Prostate gland (tissue), 2 donors: ENCODE results near the gene SLC9C2. TPM values are rescaled to one million over a fixed set of nuclear protein-coding genes. Genes with fewer than 3 reads are reported as not detected.
"Not testable (repeated sequence)": the region's sequence is repeated elsewhere in the genome, so short reads cannot be mapped to it uniquely, and the experiment has no call there.

Experiments
- DNase-seq: peaks from one replicate; pipeline ENCODE4 v3.0.0-alpha.2; 2019; ENCODE audit warnings: low spot score
- H3K27ac ChIP-seq, 2 donors: fragments of 200-600 bp; sonication (generic); 2 replicates each; pipeline ENCODE4 v1.5.1; 2017 to 2019
- H3K27me3 ChIP-seq: fragments of 200-600 bp; sonication (generic); replicated peaks from 2 replicates; pipeline ENCODE4 v1.5.1; 2019; ENCODE audit not compliant: insufficient read depth
- H3K36me3 ChIP-seq, 2 donors: fragments of 200-600 bp; sonication (generic); 1 replicate in 1 of 2; 2 replicates in 1 of 2; pipeline versions ENCODE4 v1.5.1 to v1.8.1; 2017 to 2019
- H3K4me1 ChIP-seq: fragments of 200-600 bp; sonication (generic); replicated peaks from 2 replicates; pipeline ENCODE4 v1.5.1; 2019
- H3K4me3 ChIP-seq, 2 donors: fragments of 200-600 bp; sonication (generic); 2 replicates each; pipeline ENCODE4 v1.5.1; 2017 to 2019
- H3K9me3 ChIP-seq: fragments of 200-600 bp; sonication (generic); 2 replicates; pipeline ENCODE4 v1.5.1; 2017
- POLR2A ChIP-seq: fragments of 450-650 bp; IDR thresholded peaks from one replicate; pipeline ENCODE4 v1.6.1; 2016; ENCODE audit warnings: antibody characterized with exemption, mild to moderate bottlenecking
- POLR2AphosphoS5 ChIP-seq: sonication (generic); formaldehyde crosslinking; IDR thresholded peaks from one replicate; pipeline ENCODE4 v1.6.1; 2017; ENCODE audit warnings: antibody characterized with exemption
- WGBS: methylation state at CpG from one replicate; pipeline ENCODE4 v1.1.5; 2018; 5-methylcytosine and 5-hydroxymethylcytosine counted together
- intact Hi-C: fragments of 100-400 bp; cut with DNase I; formaldehyde crosslinking; loops from one replicate; pipeline ENCODE4 v1.14.2; 2022
- total RNA-seq, 2 donors: library from RNA; depleted of rRNA; stranded (reverse); fragments of >200 nt; gene quantifications; one replicate each; pipeline ENCODE4 v1.1.0, GENCODE V29; 2016
- TF ChIP-seq, protein P1 (sequence below), 4 experiments: fragments of 200-600 bp in 2 of 4; fragments of 450-650 bp in 2 of 4; sonication (generic) in 2 of 4; IDR thresholded peaks; 1 replicate in 3 of 4; 2 replicates in 1 of 4; pipeline ENCODE4 v1.5.1; 2016 to 2019; ENCODE audit warnings: antibody characterized with exemption in 4 of 4, mild to moderate bottlenecking in 2 of 4, moderate library complexity in 2 of 4

SLC9C2 gene
- total RNA-seq, 2 donors from 2014 or later: 40.6 TPM; not detected in 1

DNA sequence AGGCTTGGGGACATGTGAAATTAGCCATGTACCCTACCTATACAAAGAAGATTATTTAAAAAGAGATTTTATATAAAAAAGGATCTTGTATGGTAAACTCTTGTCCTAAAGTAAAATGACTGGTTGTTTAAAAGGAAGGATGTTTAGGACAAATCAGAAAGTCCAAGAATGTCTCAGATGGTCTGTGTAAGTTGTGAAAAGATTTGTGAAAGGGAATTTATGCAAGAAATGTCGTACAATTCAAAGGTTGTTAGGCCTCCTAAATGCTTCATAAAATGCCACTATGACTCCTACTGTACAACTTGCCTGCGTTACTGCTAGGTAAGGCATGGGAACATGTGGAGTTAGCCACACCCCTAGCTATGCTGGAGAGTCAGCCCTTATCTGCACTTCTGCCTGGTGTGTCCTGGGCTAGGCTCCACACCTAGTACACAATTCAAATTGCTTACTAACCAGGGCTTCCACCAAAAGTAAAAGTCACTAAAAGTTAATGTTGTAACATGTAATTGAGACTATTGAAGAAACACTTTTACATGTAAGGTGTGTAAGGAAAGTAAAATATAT, 106.0 kb downstream of the SLC9C2 start:
- Histone ChIP-seq H3K4me3 (no peak overlapping the region), H3K27me3 (no peaks in the 10 kb centered on the region), H3K9me3 (no peaks in the 10 kb centered on the region), H3K27ac (no peak overlapping the region), H3K36me3 (no peaks in the 10 kb centered on the region), H3K4me1 (no peaks in the 10 kb centered on the region)
- 97% methylated on average over 2 of the region's 2 CpGs for WGBS
- intact Hi-C loops: no loop called here
- no peak for TF ChIP-seq POLR2A
- DNase-seq: no peak

DNA sequence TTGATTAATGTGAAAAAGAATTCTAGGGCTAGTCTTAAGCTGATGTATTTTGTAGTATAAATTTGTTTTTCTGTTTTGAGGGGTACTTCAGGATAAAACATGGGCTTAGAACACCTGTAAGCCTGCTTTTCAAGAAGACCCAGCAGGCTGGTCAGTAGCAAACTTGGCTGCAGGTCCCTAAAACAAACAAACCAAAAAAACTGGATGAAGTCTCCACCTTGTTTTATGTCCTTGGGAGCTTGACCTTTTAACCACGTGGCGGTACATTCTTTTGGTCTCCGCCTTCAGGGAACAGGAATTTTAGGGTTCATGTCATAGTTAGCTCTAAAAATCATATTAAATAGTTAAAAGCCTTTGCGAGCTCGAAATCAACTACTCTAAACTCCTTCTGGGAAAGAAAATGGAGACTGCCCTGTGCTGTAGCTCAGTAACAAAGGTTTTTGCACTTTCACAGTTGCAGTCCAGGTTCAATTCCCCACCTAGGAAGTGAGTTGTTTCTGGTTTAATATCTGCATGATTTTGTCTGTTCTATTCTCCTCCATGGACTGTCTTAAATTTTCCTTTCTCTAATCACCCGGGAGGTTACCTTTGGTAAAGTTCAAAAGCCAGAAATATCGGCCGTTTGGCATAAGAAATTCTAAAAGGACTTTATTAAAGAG, 107.1 kb downstream of the SLC9C2 start:
- Histone ChIP-seq H3K36me3 (no peaks in the 10 kb centered on the region), H3K4me3 (no peak overlapping the region), H3K27me3 (no peaks in the 10 kb centered on the region), H3K4me1 (no peaks in the 10 kb centered on the region), H3K9me3 (no peaks in the 10 kb centered on the region), H3K27ac (no peak overlapping the region)
- 87% methylated on average over 8 of the region's 8 CpGs for WGBS
- DNase-seq: no peak
- intact Hi-C loops: no loop called here
- TF ChIP-seq POLR2AphosphoS5 (no peak), POLR2A (no peak)
- TF ChIP-seq, protein P1, sequence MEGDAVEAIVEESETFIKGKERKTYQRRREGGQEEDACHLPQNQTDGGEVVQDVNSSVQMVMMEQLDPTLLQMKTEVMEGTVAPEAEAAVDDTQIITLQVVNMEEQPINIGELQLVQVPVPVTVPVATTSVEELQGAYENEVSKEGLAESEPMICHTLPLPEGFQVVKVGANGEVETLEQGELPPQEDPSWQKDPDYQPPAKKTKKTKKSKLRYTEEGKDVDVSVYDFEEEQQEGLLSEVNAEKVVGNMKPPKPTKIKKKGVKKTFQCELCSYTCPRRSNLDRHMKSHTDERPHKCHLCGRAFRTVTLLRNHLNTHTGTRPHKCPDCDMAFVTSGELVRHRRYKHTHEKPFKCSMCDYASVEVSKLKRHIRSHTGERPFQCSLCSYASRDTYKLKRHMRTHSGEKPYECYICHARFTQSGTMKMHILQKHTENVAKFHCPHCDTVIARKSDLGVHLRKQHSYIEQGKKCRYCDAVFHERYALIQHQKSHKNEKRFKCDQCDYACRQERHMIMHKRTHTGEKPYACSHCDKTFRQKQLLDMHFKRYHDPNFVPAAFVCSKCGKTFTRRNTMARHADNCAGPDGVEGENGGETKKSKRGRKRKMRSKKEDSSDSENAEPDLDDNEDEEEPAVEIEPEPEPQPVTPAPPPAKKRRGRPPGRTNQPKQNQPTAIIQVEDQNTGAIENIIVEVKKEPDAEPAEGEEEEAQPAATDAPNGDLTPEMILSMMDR (IDR thresholded peaks at IDR 0.05): no peak

DNA sequence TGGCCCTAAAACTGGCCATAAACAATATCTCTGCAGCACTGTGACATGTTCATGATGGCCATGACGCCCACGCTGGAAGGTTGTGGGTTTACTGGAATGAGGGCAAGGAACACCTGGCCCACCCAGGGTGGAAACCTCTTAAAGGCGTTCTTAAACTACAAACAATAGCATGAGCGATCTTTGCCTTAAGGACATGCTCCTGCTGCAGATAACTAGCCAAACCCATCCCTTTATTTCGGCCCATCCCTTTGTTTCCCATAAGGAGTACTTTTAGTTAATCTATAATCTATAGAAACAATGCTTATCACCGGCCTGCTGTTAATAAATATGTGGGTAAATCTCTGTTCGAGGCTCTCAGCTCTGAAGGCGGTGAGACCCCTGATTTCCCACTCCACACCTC, 109.7 kb downstream of the SLC9C2 start:
- H3K27ac ChIP-seq, H3K9me3 ChIP-seq, H3K27me3 ChIP-seq, H3K4me1 ChIP-seq, H3K4me3 ChIP-seq, intact Hi-C loops, DNase-seq, H3K36me3 ChIP-seq: not testable (repeated sequence)
- WGBS: 90% methylated on average over 8 of the region's 8 CpGs

DNA sequence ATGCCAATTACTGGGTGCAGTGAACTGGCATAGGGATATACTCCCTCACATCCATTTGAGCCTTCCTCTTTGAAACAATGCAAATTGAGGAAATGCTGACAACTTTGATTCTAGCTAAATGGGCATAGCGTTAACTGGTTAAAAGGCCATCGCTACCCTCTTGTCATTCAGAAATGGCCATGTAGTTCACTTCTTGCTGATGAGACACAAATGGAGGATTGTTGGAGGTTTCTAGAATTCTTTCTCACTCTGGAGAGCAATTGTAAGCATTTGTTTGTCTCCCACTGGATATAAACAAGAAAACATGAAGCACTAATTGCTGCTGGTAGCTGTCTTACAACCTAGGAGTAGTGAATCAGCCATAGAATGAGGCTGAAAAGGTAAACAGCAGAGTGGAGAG, 111.4 kb downstream of the SLC9C2 start:
- intact Hi-C loops: no loop called here
- 95% methylated on average over 2 of the region's 2 CpGs for WGBS
- H3K36me3 ChIP-seq: no peaks in the 10 kb centered on the region
- DNase-seq: no peak
- TF ChIP-seq POLR2A (no peak), POLR2AphosphoS5 (no peak)
- TF ChIP-seq, protein P1 (IDR thresholded peaks at IDR 0.05): no peak
- no peaks in the 10 kb centered on the region for H3K9me3 ChIP-seq
- H3K27me3 ChIP-seq: no peaks in the 10 kb centered on the region
- no peaks in the 10 kb centered on the region for H3K4me1 ChIP-seq
- H3K4me3 ChIP-seq: no peak overlapping the region
- no peak overlapping the region for H3K27ac ChIP-seq

DNA sequence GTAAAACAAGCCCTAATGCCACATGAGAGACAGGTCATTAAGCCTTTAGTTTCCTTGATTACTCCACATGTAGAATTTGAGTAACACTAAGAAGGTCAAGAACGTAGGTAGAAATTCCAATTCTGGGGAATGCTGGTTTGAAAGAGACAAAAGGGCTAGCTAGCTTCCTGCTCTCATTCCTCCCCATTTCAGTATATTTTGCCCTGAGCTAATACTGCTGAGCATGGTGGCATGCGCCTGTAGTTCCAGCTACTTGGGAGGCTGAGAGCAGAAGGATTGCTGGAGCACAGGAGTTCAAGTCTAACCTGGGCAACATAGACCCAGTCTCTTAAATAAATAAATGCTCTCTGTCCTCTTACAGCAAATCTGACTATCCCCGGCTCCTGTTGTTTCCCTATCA, 112.9 kb downstream of the SLC9C2 start:
- Histone ChIP-seq H3K27ac (no peak overlapping the region), H3K4me3 (no peak overlapping the region), H3K9me3 (no peaks in the 10 kb centered on the region), H3K27me3 (no peaks in the 10 kb centered on the region), H3K36me3 (peaks cover 9% of the 10 kb centered on the region in 2 donors), H3K4me1 (no peaks in the 10 kb centered on the region)
- no peak for TF ChIP-seq POLR2AphosphoS5
- TF ChIP-seq, protein P1 (IDR thresholded peaks at IDR 0.05): no peak
- no peak for TF ChIP-seq POLR2A
- no peak for DNase-seq
- WGBS: 95% methylated on average over 3 of the region's 3 CpGs
- intact Hi-C loops: no loop called here

DNA sequence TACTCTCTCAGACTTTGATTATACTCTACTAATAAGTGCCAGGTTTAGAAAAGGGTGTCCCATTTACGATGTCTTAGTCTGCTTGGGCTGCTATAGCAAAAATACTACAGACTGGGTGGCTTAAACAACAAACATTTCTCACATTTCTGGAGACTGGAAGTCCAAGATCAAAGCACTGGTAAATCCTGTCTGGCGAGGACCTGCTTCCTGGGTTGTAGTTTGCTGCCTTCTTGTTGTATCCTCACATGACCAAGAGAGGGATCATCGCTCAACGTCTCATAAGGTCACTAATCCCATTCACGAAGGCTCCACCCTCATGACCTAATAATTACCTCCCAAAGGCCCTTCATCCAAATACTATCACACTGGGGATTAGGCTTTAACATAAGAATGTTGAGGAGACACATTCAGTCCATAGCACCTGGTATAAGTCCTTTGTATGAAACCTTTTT, 113.7 kb downstream of the SLC9C2 start:
- H3K9me3 ChIP-seq: no peaks in the 10 kb centered on the region
- TF ChIP-seq POLR2AphosphoS5 (no peak), POLR2A (no peak)
- TF ChIP-seq, protein P1 (IDR thresholded peaks at IDR 0.05): no peak
- H3K4me1 ChIP-seq: no peaks in the 10 kb centered on the region
- no peak overlapping the region for H3K27ac ChIP-seq
- H3K4me3 ChIP-seq: no peak overlapping the region
- intact Hi-C loops: no loop called here
- peaks cover 9% of the 10 kb centered on the region in 2 donors for H3K36me3 ChIP-seq
- no peak for DNase-seq
- no peaks in the 10 kb centered on the region for H3K27me3 ChIP-seq
- 84% methylated on average over 5 of the region's 5 CpGs for WGBS
